ENCODE data around the gene MME. TPM values are rescaled to one million over a fixed set of nuclear protein-coding genes. Genes with fewer than 3 reads are reported as not detected.

Gene MME
- total and polyA plus RNA-seq, 8 donors = under 0.01 to 49.4 (median 2.0) TPM; not detected in 1

DNA sequence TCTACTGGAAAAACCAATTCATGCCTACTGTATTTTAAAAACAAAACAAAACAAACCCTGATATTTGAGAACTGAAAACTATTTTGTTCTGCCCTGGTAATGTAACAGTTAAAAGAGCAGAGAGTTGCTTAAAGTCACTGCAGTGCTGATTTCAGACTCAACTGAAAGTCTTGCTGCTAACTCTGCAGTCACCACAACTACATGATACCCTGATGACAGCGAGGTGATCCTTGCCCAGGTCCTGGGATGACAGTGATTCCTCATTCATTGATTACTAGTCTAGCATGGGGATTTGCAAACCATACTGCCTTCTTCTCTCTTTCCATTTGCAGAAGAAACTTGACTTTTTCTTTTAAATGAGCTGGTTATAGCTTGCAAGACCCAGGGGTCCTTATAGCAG, 67.5 kb downstream of the MME start:
- Histone ChIP-seq H3K4me3 (no peak overlapping the region), H3K27ac (no peak overlapping the region), H3K9me3 (no peaks in the 10 kb centered on the region), H3K27me3 (no peaks in the 10 kb centered on the region), H3K36me3 (no peaks in the 10 kb centered on the region), H3K4me1 (no peaks in the 10 kb centered on the region)
- intact Hi-C loops (cut with DNase I; ENCODE audit: low total_unique reads) = no loop called here
- 54 to 93% (median 80%) methylated on average over 1 of the region's 1 CpG for WGBS, 5 donors
- TF ChIP-seq POLR2AphosphoS5 (IDR thresholded peaks at IDR 0.05) = no peak
- TF ChIP-seq, protein P1, sequence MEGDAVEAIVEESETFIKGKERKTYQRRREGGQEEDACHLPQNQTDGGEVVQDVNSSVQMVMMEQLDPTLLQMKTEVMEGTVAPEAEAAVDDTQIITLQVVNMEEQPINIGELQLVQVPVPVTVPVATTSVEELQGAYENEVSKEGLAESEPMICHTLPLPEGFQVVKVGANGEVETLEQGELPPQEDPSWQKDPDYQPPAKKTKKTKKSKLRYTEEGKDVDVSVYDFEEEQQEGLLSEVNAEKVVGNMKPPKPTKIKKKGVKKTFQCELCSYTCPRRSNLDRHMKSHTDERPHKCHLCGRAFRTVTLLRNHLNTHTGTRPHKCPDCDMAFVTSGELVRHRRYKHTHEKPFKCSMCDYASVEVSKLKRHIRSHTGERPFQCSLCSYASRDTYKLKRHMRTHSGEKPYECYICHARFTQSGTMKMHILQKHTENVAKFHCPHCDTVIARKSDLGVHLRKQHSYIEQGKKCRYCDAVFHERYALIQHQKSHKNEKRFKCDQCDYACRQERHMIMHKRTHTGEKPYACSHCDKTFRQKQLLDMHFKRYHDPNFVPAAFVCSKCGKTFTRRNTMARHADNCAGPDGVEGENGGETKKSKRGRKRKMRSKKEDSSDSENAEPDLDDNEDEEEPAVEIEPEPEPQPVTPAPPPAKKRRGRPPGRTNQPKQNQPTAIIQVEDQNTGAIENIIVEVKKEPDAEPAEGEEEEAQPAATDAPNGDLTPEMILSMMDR (IDR thresholded peaks at IDR 0.05) = no peak
- TF ChIP-seq POLR2A (IDR thresholded peaks at IDR 0.05) = no peak
- TF ChIP-seq EP300 (IDR thresholded peaks at IDR 0.05) = no peak
- no peak for DNase-seq

DNA sequence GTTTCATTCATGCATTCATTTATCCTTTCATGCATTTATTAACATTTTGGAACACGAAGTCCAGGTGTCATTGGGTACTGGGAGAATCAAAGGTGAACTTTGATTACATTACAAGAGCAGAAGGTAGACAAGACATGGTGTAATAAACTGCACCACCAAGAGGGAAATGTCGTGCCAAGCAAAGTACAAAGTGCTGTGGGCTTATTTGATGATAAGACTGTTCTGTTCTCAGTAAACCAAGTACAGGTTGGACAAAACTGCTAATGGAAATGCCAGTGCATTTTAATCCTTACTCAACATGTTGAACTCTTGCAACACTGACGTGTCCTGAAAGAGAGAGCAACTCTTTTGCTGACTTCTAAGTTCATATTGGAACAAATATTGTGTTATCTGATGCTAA, 69.4 kb downstream of the MME start:
- Histone ChIP-seq H3K36me3 (no peaks in the 10 kb centered on the region), H3K27me3 (no peaks in the 10 kb centered on the region), H3K4me3 (no peak overlapping the region), H3K4me1 (no peaks in the 10 kb centered on the region), H3K9me3 (no peaks in the 10 kb centered on the region), H3K27ac (no peak overlapping the region)
- no peak for DNase-seq
- intact Hi-C loops (cut with DNase I; ENCODE audit: low total_unique reads) = no loop called here
- no peak for TF ChIP-seq POLR2A (IDR thresholded peaks at IDR 0.05)
- no peak for TF ChIP-seq EP300 (IDR thresholded peaks at IDR 0.05)
- TF ChIP-seq, protein P1 (IDR thresholded peaks at IDR 0.05) = no peak
- TF ChIP-seq POLR2AphosphoS5 (IDR thresholded peaks at IDR 0.05) = no peak
- WGBS, 5 donors = 30 to 48% (median 44%) methylated on average over 3 of the region's 3 CpGs

DNA sequence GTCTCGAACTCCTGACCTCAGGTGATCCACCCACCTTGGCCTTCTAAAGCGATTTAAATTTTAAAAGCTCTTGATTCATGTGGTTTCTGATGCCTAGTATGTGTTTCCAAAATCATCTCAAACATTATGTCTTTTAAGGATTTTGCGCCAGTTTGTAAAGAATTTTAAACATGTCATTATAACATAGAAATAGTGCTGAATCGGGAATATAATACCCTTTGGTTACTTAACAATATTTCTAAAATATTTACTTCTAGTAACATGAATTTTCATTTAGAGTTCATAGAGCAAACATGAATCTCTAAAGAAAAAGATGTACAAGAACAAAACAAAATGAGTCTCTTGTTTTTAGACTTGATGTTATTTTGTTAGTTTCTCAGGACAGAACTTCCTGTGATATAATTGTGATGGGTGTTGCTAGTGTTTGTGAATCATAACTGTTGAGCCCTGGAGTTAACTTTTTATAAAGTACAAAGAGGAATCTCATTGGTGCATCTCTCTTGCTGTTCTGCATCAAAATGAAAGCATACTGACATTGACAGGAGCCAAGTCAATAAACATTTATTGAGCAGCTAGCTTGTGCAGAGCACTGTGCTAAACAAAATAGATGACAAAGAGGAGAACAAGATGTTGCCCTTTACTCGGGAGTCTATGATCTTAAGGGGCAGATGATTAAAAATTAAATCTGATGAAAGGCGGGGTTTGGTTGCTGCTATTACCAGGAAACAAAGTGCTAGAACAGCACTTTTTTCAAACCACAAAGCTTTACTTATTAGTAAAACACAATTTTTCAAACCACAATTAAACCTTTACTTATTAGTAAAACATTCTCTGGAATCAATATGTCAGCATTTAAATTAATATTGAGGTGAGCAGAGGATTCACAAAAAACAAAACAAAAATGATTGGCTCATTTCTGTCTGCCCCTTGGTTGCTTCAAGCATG, 73.4 kb downstream of the MME start:
- no peak overlapping the region for H3K4me3 ChIP-seq
- DNase-seq = no peak
- no peaks in the 10 kb centered on the region for H3K9me3 ChIP-seq
- H3K27me3 ChIP-seq = no peaks in the 10 kb centered on the region
- intact Hi-C loops (cut with DNase I; ENCODE audit: low total_unique reads) = no loop called here
- TF ChIP-seq POLR2A (IDR thresholded peaks at IDR 0.05) = no peak
- TF ChIP-seq, protein P1 (IDR thresholded peaks at IDR 0.05) = no peak
- TF ChIP-seq EP300 (IDR thresholded peaks at IDR 0.05) = no peak
- no peak for TF ChIP-seq POLR2AphosphoS5 (IDR thresholded peaks at IDR 0.05)
- no peaks in the 10 kb centered on the region for H3K36me3 ChIP-seq
- no peaks in the 10 kb centered on the region for H3K4me1 ChIP-seq
- H3K27ac ChIP-seq = no peak overlapping the region
- 80 to 87% (median 86%) methylated on average over 6 of the region's 6 CpGs for WGBS, 5 donors

DNA sequence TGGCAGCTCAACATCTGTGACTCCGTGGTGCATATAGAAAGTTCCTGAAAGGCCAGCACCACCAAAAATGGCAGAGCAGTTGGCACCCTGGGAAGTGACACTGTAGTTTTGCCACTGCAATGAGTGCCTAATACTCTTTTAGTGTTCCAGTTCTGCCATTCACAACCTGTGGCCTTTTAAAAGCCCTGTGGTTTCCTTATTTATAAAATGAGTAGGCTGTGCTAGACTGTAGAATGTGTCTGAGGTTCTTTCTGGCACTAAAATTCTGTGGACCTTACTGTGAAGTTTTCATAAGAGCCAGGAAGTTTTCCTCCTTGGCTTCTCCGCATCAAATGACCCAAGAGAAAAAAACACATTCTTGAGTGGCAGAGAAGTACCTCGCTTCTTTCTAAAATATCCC, 74.1 kb downstream of the MME start:
- TF ChIP-seq POLR2AphosphoS5 (IDR thresholded peaks at IDR 0.05) = no peak
- no peak for TF ChIP-seq EP300 (IDR thresholded peaks at IDR 0.05)
- no peak for TF ChIP-seq POLR2A (IDR thresholded peaks at IDR 0.05)
- TF ChIP-seq, protein P1 (IDR thresholded peaks at IDR 0.05) = no peak
- no peak for DNase-seq
- 81 to 93% (median 90%) methylated on average over 3 of the region's 3 CpGs for WGBS, 5 donors
- Histone ChIP-seq H3K27me3 (no peaks in the 10 kb centered on the region), H3K4me3 (no peak overlapping the region), H3K4me1 (no peaks in the 10 kb centered on the region), H3K27ac (no peak overlapping the region), H3K9me3 (no peaks in the 10 kb centered on the region), H3K36me3 (no peaks in the 10 kb centered on the region)
- intact Hi-C loops (cut with DNase I; ENCODE audit: low total_unique reads) = no loop called here
